Neuronal stem cell (in vitro differentiated cells): ENCODE data around the gene NECAB3.

Experiments used
- DNase-seq: peaks from one replicate; pipeline ENCODE4 v3.0.0-alpha.2; 2013; ENCODE audit warnings: low spot score
- H2AFZ ChIP-seq: one replicate; pipeline ENCODE4 v1.6.1; 2013; ENCODE audit warnings: mild to moderate bottlenecking, low read length, inconsistent platforms
- H2AK5ac ChIP-seq: 2 replicates; pipeline ENCODE4 v1.6.1; 2013; ENCODE audit warnings: low read depth, mild to moderate bottlenecking, inconsistent platforms, low read length, moderate library complexity, mixed read lengths
- H2BK120ac ChIP-seq: 2 replicates; pipeline ENCODE4 v1.6.1; 2013; ENCODE audit warnings: low read depth, mild to moderate bottlenecking, inconsistent platforms, low read length, moderate library complexity, mixed read lengths
- H2BK12ac ChIP-seq: one replicate; pipeline ENCODE4 v1.6.1; 2013; ENCODE audit warnings: low read length, inconsistent platforms
- H2BK15ac ChIP-seq: 2 replicates; pipeline ENCODE4 v1.6.1; 2013; ENCODE audit warnings: mild to moderate bottlenecking, low read length, inconsistent platforms, mixed read lengths
- H2BK5ac ChIP-seq: one replicate; pipeline ENCODE4 v1.6.1; 2013; ENCODE audit warnings: inconsistent platforms, mild to moderate bottlenecking, low read length, moderate library complexity
- H3K14ac ChIP-seq: one replicate; pipeline ENCODE4 v1.6.1; 2013; ENCODE audit warnings: low read length, inconsistent platforms
- H3K18ac ChIP-seq: 2 replicates; pipeline ENCODE4 v1.6.1; 2013; ENCODE audit warnings: low read length, inconsistent platforms
- H3K23ac ChIP-seq: 2 replicates; pipeline ENCODE4 v1.6.1; 2013; ENCODE audit warnings: low read depth, mild to moderate bottlenecking, mixed read lengths, low read length, inconsistent platforms; ENCODE audit not compliant: poor library complexity
- H3K27ac ChIP-seq: replicated peaks from 3 replicates; pipeline ENCODE4 v1.5.1; 2013; ENCODE audit warnings: low read length, inconsistent platforms
- H3K27me3 ChIP-seq, 3 experiments: 2 replicates each; pipeline ENCODE4 v1.6.1; 2013; ENCODE audit warnings: low read length in 3 of 3, mild to moderate bottlenecking in 2 of 3, inconsistent platforms in 1 of 3, low read depth in 1 of 3, mixed read lengths in 1 of 3, moderate library complexity in 1 of 3; ENCODE audit not compliant: control insufficient read depth in 3 of 3, insufficient read depth in 3 of 3
- H3K36me3 ChIP-seq, 2 donors: replicated peaks in 1 of 2; 2 replicates each; pipeline ENCODE4 v1.6.1; 2013; ENCODE audit warnings: low read length in 2 of 2; ENCODE audit not compliant: control insufficient read depth in 2 of 2, insufficient read depth in 2 of 2
- H3K4ac ChIP-seq: 2 replicates; pipeline ENCODE4 v1.6.1; 2013; ENCODE audit warnings: inconsistent platforms, mild to moderate bottlenecking, low read length, moderate library complexity
- H3K4me1 ChIP-seq, 2 donors: 1 replicate in 1 of 2; 2 replicates in 1 of 2; pipeline ENCODE4 v1.6.1; 2013; ENCODE audit warnings: low read length in 2 of 2, low read depth in 1 of 2; ENCODE audit not compliant: control insufficient read depth in 2 of 2, insufficient read depth in 1 of 2
- H3K4me2 ChIP-seq: one replicate; pipeline ENCODE4 v1.6.1; 2013; ENCODE audit warnings: mild to moderate bottlenecking, low read length, inconsistent platforms; ENCODE audit not compliant: insufficient read depth, poor library complexity, severe bottlenecking
- H3K4me3 ChIP-seq, 2 donors: 2 replicates each; pipeline ENCODE4 v1.5.1; 2013; ENCODE audit warnings: low read length in 2 of 2, mild to moderate bottlenecking in 2 of 2, inconsistent platforms in 1 of 2, moderate library complexity in 1 of 2
- H3K79me1 ChIP-seq: one replicate; pipeline ENCODE4 v1.6.1; 2013; ENCODE audit warnings: low read depth, mild to moderate bottlenecking, inconsistent platforms, low read length, moderate library complexity
- H3K9ac ChIP-seq: one replicate; pipeline ENCODE4 v1.6.1; 2013; ENCODE audit warnings: mild to moderate bottlenecking, low read depth, low read length, inconsistent platforms; ENCODE audit not compliant: poor library complexity
- H3K9me3 ChIP-seq, 2 donors: replicated peaks in 1 of 2; 2 replicates each; pipeline versions ENCODE3 to v1.6.1; 2013; ENCODE audit warnings: low read length in 2 of 2, mild to moderate bottlenecking in 2 of 2, inconsistent platforms in 1 of 2, low read depth in 1 of 2, mixed read lengths in 1 of 2, moderate library complexity in 1 of 2; ENCODE audit not compliant: control insufficient read depth in 2 of 2, insufficient read depth in 1 of 2
- H4K8ac ChIP-seq: one replicate; pipeline ENCODE4 v1.6.1; 2013; ENCODE audit warnings: low read depth, mild to moderate bottlenecking, inconsistent platforms, low read length, moderate library complexity
- H4K91ac ChIP-seq: one replicate; pipeline ENCODE4 v1.6.1; 2013; ENCODE audit warnings: low read length, low read depth, mild to moderate bottlenecking, inconsistent platforms; ENCODE audit not compliant: poor library complexity
- WGBS, 2 donors: extraction: QIAGEN DNeasy Blood & Tissue Kit; methylation state at CpG; one replicate each; pipeline ENCODE4 v1.1.7; 2013; ENCODE audit warnings: missing lambda C conversion rate in 2 of 2, mixed read lengths in 1 of 2; ENCODE audit not compliant: insufficient read length in 2 of 2, insufficient replicate concordance in 1 of 2; ENCODE audit errors: extremely low coverage in 2 of 2; 5-methylcytosine and 5-hydroxymethylcytosine counted together

Gene NECAB3

GRCh38 chr20:33679758-33680485, 5.7 kb upstream of the NECAB3 start:
- Histone ChIP-seq H3K14ac (no peak overlapping the region), H3K4me1 (peaks cover 13 to 20% of the 10 kb centered on the region in 2 donors), H3K27ac (no peak overlapping the region), H3K4ac (no peak overlapping the region), H3K4me3 (peak overlapping the region in 1 of 2 donors; percentile 51), H4K91ac (no peak overlapping the region), H4K8ac (no peak overlapping the region), H2BK5ac (no peak overlapping the region), H3K27me3 (no peaks in the 10 kb centered on the region), H3K23ac (peak overlapping the region; percentile 22), H3K4me2 (no peak overlapping the region), H3K79me1 (peaks cover 8% of the 10 kb centered on the region), H2BK12ac (no peak overlapping the region), H2AFZ (no peak overlapping the region), H2BK120ac (peak overlapping the region; percentile 64), H3K36me3 (peaks cover 38 to 79% of the 10 kb centered on the region in 2 donors), H3K18ac (no peak overlapping the region), H2BK15ac (no peak overlapping the region), H3K9me3 (peaks cover 0 to 7% of the 10 kb centered on the region in 2 donors), H2AK5ac (no peak overlapping the region), H3K9ac (no peak overlapping the region)
- no peak for DNase-seq
- no CpG with 5 or more reads among the region's 20 CpGs for WGBS, 2 donors

GRCh38 chr20:33677991-33678702, 3.9 kb upstream of the NECAB3 start:
- Histone ChIP-seq H3K4ac (no peak overlapping the region), H3K9me3 (peaks cover 0 to 7% of the 10 kb centered on the region in 2 donors), H2AFZ (no peak overlapping the region), H2BK12ac (no peak overlapping the region), H3K9ac (no peak overlapping the region), H3K27me3 (no peaks in the 10 kb centered on the region), H3K4me2 (no peak overlapping the region), H3K79me1 (peaks cover 8% of the 10 kb centered on the region), H3K36me3 (peaks cover 38 to 71% of the 10 kb centered on the region in 2 donors), H4K8ac (no peak overlapping the region), H3K4me3 (no peak overlapping the region), H3K4me1 (peaks cover 18 to 22% of the 10 kb centered on the region in 2 donors), H2BK120ac (no peak overlapping the region), H2BK15ac (no peak overlapping the region), H3K23ac (peak overlapping the region; percentile 34), H3K18ac (no peak overlapping the region), H2AK5ac (no peak overlapping the region), H4K91ac (no peak overlapping the region), H3K27ac (no peak overlapping the region), H2BK5ac (no peak overlapping the region), H3K14ac (no peak overlapping the region)
- DNase-seq = no peak
- no CpG with 5 or more reads among the region's 15 CpGs for WGBS, 2 donors

- H3K27me3 ChIP-seq = no peaks in the 10 kb centered on the region
- no peak overlapping the region for H4K91ac ChIP-seq
- peaks cover 26 to 30% of the 10 kb centered on the region in 2 donors for H3K4me1 ChIP-seq
- no peak overlapping the region for H3K14ac ChIP-seq
- no peak overlapping the region for H4K8ac ChIP-seq
- no CpG with 5 or more reads among the region's 31 CpGs for WGBS, 2 donors
- H2BK15ac ChIP-seq = no peak overlapping the region
- no peak overlapping the region for H3K18ac ChIP-seq
- H2BK120ac ChIP-seq = no peak overlapping the region
- H3K9me3 ChIP-seq = peaks cover 0 to 7% of the 10 kb centered on the region in 2 donors
- no peak overlapping the region for H2BK5ac ChIP-seq
- no peak overlapping the region for H3K4me2 ChIP-seq
- peaks cover 9% of the 10 kb centered on the region for H3K79me1 ChIP-seq
- peaks cover 39 to 63% of the 10 kb centered on the region in 2 donors for H3K36me3 ChIP-seq
- H3K4me3 ChIP-seq = no peak overlapping the region
- H2AK5ac ChIP-seq = no peak overlapping the region
- peak overlapping the region; percentile 49 for H2BK12ac ChIP-seq
- H2AFZ ChIP-seq = no peak overlapping the region
- no peak overlapping the region for H3K27ac ChIP-seq
- no peak overlapping the region for H3K4ac ChIP-seq
- no peak overlapping the region for H3K9ac ChIP-seq
- DNase-seq = no peak
- no peak overlapping the region for H3K23ac ChIP-seq
These were observed 2.7 kb upstream of the NECAB3 start for GRCh38 chr20:33676652-33677645.
